ENCODE measurements around the gene TCEA2.

Gene TCEA2

GRCh38 chr20:64095927-64096326, 32.9 kb downstream of the TCEA2 start:
- Mint-ChIP-seq H3K36me3 (ENCODE audit: low read depth) (peaks cover 5% of the 10 kb centered on the region), H3K4me3 (no peak overlapping the region), H3K27ac (no peak overlapping the region), H3K4me1 (no peaks in the 10 kb centered on the region), H3K9me3 (peaks cover 3% of the 10 kb centered on the region), H3K27me3 (ENCODE audit: low read depth) (peaks cover 37% of the 10 kb centered on the region)
- TF ChIP-seq CTCF (IDR thresholded peaks at IDR 0.05; ENCODE audit: unreplicated experiment in 3 of 3): no peak

GRCh38 chr20:64096535-64096934, 33.5 kb downstream of the TCEA2 start:
- peaks cover 5% of the 10 kb centered on the region for H3K36me3 Mint-ChIP-seq (ENCODE audit: low read depth)
- H3K4me3 Mint-ChIP-seq: peak overlapping the region in 1 of 3 experiments; percentile 0
- no peak for TF ChIP-seq CTCF (IDR thresholded peaks at IDR 0.05; ENCODE audit: unreplicated experiment in 3 of 3)
- H3K4me1 Mint-ChIP-seq: no peaks in the 10 kb centered on the region
- peaks cover 41% of the 10 kb centered on the region for H3K27me3 Mint-ChIP-seq (ENCODE audit: low read depth)
- no peak overlapping the region for H3K27ac Mint-ChIP-seq
- peaks cover 3% of the 10 kb centered on the region for H3K9me3 Mint-ChIP-seq

- Mint-ChIP-seq H3K36me3 (ENCODE audit: low read depth) (peaks cover 5% of the 10 kb centered on the region), H3K4me3 (no peak overlapping the region), H3K4me1 (no peaks in the 10 kb centered on the region), H3K9me3 (peaks cover 3% of the 10 kb centered on the region), H3K27ac (no peak overlapping the region), H3K27me3 (ENCODE audit: low read depth) (peaks cover 48% of the 10 kb centered on the region)
- TF ChIP-seq CTCF (IDR thresholded peaks at IDR 0.05; ENCODE audit: unreplicated experiment in 3 of 3): no peak
Measured at GRCh38 chr20:64098471-64099013, 35.5 kb downstream of the TCEA2 start.

GRCh38 chr20:64099086-64099786, 36.2 kb downstream of the TCEA2 start:
- no peak for TF ChIP-seq CTCF (IDR thresholded peaks at IDR 0.05; ENCODE audit: unreplicated experiment in 3 of 3)
- no peaks in the 10 kb centered on the region for H3K4me1 Mint-ChIP-seq
- peaks cover 55% of the 10 kb centered on the region for H3K27me3 Mint-ChIP-seq (ENCODE audit: low read depth)
- peaks cover 3% of the 10 kb centered on the region for H3K9me3 Mint-ChIP-seq
- H3K36me3 Mint-ChIP-seq (ENCODE audit: low read depth): peaks cover 5% of the 10 kb centered on the region
- no peak overlapping the region for H3K4me3 Mint-ChIP-seq
- no peak overlapping the region for H3K27ac Mint-ChIP-seq

GRCh38 chr20:64099880-64100565, 37.0 kb downstream of the TCEA2 start:
- Mint-ChIP-seq H3K9me3 (peaks cover 3% of the 10 kb centered on the region), H3K27me3 (ENCODE audit: low read depth) (peaks cover 56% of the 10 kb centered on the region), H3K4me3 (no peak overlapping the region), H3K4me1 (no peaks in the 10 kb centered on the region), H3K36me3 (ENCODE audit: low read depth) (peaks cover 5% of the 10 kb centered on the region), H3K27ac (no peak overlapping the region)
- TF ChIP-seq CTCF (IDR thresholded peaks at IDR 0.05; ENCODE audit: unreplicated experiment in 3 of 3): no peak
